Measurements from ENCODE around the gene MBOAT7.
A peak's percentile ranks its signal among the peaks of the same experiment; 100 is the strongest.

DNA sequence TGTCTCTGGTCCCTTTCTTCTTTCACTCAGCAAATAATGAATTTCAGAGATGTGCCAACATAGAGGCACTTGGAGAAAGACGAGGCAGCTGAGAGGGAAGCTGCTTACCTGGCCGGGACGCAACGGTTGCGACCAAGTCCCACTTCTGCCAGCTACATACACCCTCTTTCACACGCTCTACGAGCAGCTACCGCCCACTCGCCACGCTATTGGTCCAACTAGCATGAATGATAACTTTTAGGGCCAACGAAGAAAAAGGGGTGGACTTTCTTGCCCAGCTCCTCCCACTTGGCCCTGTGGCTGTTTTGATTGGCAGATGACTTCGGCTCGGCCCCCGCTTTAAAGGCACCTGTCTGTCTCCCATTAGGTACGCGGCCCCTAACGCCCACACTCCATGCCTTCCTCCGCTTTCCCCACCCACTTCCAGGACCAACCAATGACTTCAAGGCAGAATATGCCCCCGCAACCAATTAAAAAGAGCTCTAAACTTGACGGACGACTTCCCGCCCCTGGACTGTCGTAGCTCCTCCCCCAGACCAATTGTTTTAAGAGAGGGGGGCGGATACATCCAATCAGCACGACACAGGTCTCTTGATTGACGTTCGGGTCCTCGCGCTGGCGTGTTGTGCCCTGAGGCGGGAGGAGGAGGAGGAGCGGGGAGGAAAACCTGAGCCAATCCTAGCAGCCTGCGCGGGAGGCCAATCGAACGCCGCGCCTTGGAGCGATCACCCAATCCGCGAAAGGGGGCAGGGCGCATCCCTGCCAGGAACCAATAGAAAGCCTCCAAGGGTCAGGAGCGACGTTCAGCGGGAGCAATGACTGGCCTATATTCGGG, 52.3 kb downstream of the MBOAT7 start:
- TF ChIP-seq SIN3A (IDR thresholded peaks at IDR 0.05; ENCODE audit: borderline replicate concordance, low read depth, low read length) (peak; percentile 43; the same call in 1 of the 2 replicates), REST (IDR thresholded peaks at IDR 0.05; ENCODE audit: low read depth, low read length) (no peak), MXI1 (IDR thresholded peaks at IDR 0.05; ENCODE audit: low read depth, low read length) (peak; percentile 67), CHD2 (IDR thresholded peaks at IDR 0.05; ENCODE audit: low read length, partially characterized antibody) (peak; percentile 95), MAX (IDR thresholded peaks at IDR 0.05; ENCODE audit: low read depth) (peak; percentile 55), SMC3 (IDR thresholded peaks at IDR 0.05; ENCODE audit: low read depth, low read length) (no peak), MEF2A (IDR thresholded peaks at IDR 0.05; ENCODE audit: borderline replicate concordance, low read depth) (no peak)
- TF ChIP-seq, protein P1, sequence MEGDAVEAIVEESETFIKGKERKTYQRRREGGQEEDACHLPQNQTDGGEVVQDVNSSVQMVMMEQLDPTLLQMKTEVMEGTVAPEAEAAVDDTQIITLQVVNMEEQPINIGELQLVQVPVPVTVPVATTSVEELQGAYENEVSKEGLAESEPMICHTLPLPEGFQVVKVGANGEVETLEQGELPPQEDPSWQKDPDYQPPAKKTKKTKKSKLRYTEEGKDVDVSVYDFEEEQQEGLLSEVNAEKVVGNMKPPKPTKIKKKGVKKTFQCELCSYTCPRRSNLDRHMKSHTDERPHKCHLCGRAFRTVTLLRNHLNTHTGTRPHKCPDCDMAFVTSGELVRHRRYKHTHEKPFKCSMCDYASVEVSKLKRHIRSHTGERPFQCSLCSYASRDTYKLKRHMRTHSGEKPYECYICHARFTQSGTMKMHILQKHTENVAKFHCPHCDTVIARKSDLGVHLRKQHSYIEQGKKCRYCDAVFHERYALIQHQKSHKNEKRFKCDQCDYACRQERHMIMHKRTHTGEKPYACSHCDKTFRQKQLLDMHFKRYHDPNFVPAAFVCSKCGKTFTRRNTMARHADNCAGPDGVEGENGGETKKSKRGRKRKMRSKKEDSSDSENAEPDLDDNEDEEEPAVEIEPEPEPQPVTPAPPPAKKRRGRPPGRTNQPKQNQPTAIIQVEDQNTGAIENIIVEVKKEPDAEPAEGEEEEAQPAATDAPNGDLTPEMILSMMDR (IDR thresholded peaks at IDR 0.05), result no peak
- TF ChIP-seq, protein P2, sequence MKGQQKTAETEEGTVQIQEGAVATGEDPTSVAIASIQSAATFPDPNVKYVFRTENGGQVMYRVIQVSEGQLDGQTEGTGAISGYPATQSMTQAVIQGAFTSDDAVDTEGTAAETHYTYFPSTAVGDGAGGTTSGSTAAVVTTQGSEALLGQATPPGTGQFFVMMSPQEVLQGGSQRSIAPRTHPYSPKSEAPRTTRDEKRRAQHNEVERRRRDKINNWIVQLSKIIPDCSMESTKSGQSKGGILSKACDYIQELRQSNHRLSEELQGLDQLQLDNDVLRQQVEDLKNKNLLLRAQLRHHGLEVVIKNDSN (IDR thresholded peaks at IDR 0.05; ENCODE audit: borderline replicate concordance, low read depth), result no peak

All from SK-N-SH (cell line).